GM18507 (cell line): ENCODE measurements around the gene NDUFA8.

Experiments
- DNase-seq: peaks from one replicate; pipeline ENCODE4 v3.0.0; 2011; ENCODE audit warnings: low read depth; ENCODE audit not compliant: insufficient read length; ENCODE audit errors: extremely low spot score
- FAIRE-seq: peaks from 2 replicates; lab custom pipeline; 2011; peaks lifted over from hg19 to GRCh38; lab: Jason Lieb, UNC

The NDUFA8 gene

GRCh38 chr9:122141671-122142070, 17.9 kb downstream of the NDUFA8 start:
- DNase-seq = no peak
- no peak for FAIRE-seq

- DNase-seq (no peak), FAIRE-seq (no peak)
Measured at GRCh38 chr9:122140368-122141193, 19.0 kb downstream of the NDUFA8 start.

GRCh38 chr9:122138560-122139268, 20.9 kb downstream of the NDUFA8 start:
- no peak for DNase-seq
- no peak for FAIRE-seq

GRCh38 chr9:122135529-122135859, 24.1 kb downstream of the NDUFA8 start:
- DNase-seq (no peak), FAIRE-seq (no peak)

GRCh38 chr9:122134822-122135528, 24.6 kb downstream of the NDUFA8 start:
- no peak for DNase-seq

GRCh38 chr9:122133984-122134535, 25.5 kb downstream of the NDUFA8 start:
- no peak for FAIRE-seq

More at GRCh38 chr9:122134822-122135528, 24.6 kb downstream of the NDUFA8 start:
- no peak for FAIRE-seq

GRCh38 chr9:122133263-122133983, 26.2 kb downstream of the NDUFA8 start:
- DNase-seq = no peak
- FAIRE-seq = no peak

More at GRCh38 chr9:122133984-122134535, 25.5 kb downstream of the NDUFA8 start:
- DNase-seq = no peak

GRCh38 chr9:122132539-122132938, 27.0 kb downstream of the NDUFA8 start:
- DNase-seq = no peak
- FAIRE-seq = no peak

- DNase-seq (no peak), FAIRE-seq (no peak)
Measured at GRCh38 chr9:122131401-122132001, 28.1 kb downstream of the NDUFA8 start.

GRCh38 chr9:122130837-122131236, 28.7 kb downstream of the NDUFA8 start:
- DNase-seq (no peak), FAIRE-seq (no peak)

- DNase-seq (no peak), FAIRE-seq (no peak)
Measured at GRCh38 chr9:122129969-122130368, 29.6 kb downstream of the NDUFA8 start.

- no peak for DNase-seq
- FAIRE-seq = no peak
Measured at GRCh38 chr9:122128969-122129343, 30.6 kb downstream of the NDUFA8 start.

- FAIRE-seq = no peak
- DNase-seq = no peak
Measured at GRCh38 chr9:122128007-122128968, 31.3 kb downstream of the NDUFA8 start.

GRCh38 chr9:122127396-122127798, 32.2 kb downstream of the NDUFA8 start:
- DNase-seq (no peak), FAIRE-seq (no peak)

- DNase-seq (no peak), FAIRE-seq (no peak)
Measured at GRCh38 chr9:122126331-122127261, 33.0 kb downstream of the NDUFA8 start.

- FAIRE-seq = no peak
- no peak for DNase-seq
Measured at GRCh38 chr9:122125509-122126330, 33.9 kb downstream of the NDUFA8 start.
